Measurements from ENCODE around the gene GYPC.
"Not testable (repeated sequence)": the region's sequence is repeated elsewhere in the genome, so short reads cannot be mapped to it uniquely, and the experiment has no call there.

GYPC gene

GRCh38 chr2:126678269-126679065 is 22.5 kb downstream of the GYPC start:
- Histone ChIP-seq H3K27ac (no peak overlapping the region), H3K36me3 (ENCODE audit: insufficient read depth, low read length) (no peaks in the 10 kb centered on the region), H3K4me3 (no peak overlapping the region), H3K9ac (ENCODE audit: insufficient read length) (no peak overlapping the region), H3K9me3 (ENCODE audit: low read depth, low read length) (no peaks in the 10 kb centered on the region)
- no peak for DNase-seq (ENCODE audit: low read depth, low spot score)
- TF ChIP-seq FOXP2 (optimal IDR thresholded peaks at IDR 0.05; ENCODE audit: control extremely low read depth, extremely low read length, insufficient read depth) (no peak), POLR2AphosphoS5 (IDR thresholded peaks at IDR 0.05; ENCODE audit: borderline replicate concordance, low read depth, low read length) (no peak), EZH2 (IDR thresholded peaks at IDR 0.05) (no peak)

- TF ChIP-seq EZH2 (IDR thresholded peaks at IDR 0.05) (no peak), FOXP2 (optimal IDR thresholded peaks at IDR 0.05; ENCODE audit: control extremely low read depth, extremely low read length, insufficient read depth) (no peak), POLR2AphosphoS5 (IDR thresholded peaks at IDR 0.05; ENCODE audit: borderline replicate concordance, low read depth, low read length) (no peak)
- H3K9me3 ChIP-seq (ENCODE audit: low read depth, low read length), result no peaks in the 10 kb centered on the region
- no peaks in the 10 kb centered on the region for H3K36me3 ChIP-seq (ENCODE audit: insufficient read depth, low read length)
- H3K4me3 ChIP-seq, result no peak overlapping the region
- no peak overlapping the region for H3K9ac ChIP-seq (ENCODE audit: insufficient read length)
- no peak for DNase-seq (ENCODE audit: low read depth, low spot score)
- H3K27ac ChIP-seq, result no peak overlapping the region
Measured at GRCh38 chr2:126679094-126679713, 23.2 kb downstream of the GYPC start.

- H3K27ac ChIP-seq, result no peak overlapping the region
- H3K36me3 ChIP-seq (ENCODE audit: insufficient read depth, low read length), result no peaks in the 10 kb centered on the region
- no peak overlapping the region for H3K4me3 ChIP-seq
- no peaks in the 10 kb centered on the region for H3K9me3 ChIP-seq (ENCODE audit: low read depth, low read length)
- DNase-seq (ENCODE audit: low read depth, low spot score), result no peak
- TF ChIP-seq POLR2AphosphoS5 (IDR thresholded peaks at IDR 0.05; ENCODE audit: borderline replicate concordance, low read depth, low read length) (no peak), EZH2 (IDR thresholded peaks at IDR 0.05) (no peak), FOXP2 (optimal IDR thresholded peaks at IDR 0.05; ENCODE audit: control extremely low read depth, extremely low read length, insufficient read depth) (no peak)
- H3K9ac ChIP-seq (ENCODE audit: insufficient read length), result no peak overlapping the region
Measured at GRCh38 chr2:126681505-126681904, 25.5 kb downstream of the GYPC start.

- no peak for DNase-seq (ENCODE audit: low read depth, low spot score)
- H3K9me3 ChIP-seq (ENCODE audit: low read depth, low read length), result no peaks in the 10 kb centered on the region
- no peak overlapping the region for H3K4me3 ChIP-seq
- TF ChIP-seq POLR2AphosphoS5 (IDR thresholded peaks at IDR 0.05; ENCODE audit: borderline replicate concordance, low read depth, low read length) (no peak), FOXP2 (optimal IDR thresholded peaks at IDR 0.05; ENCODE audit: control extremely low read depth, extremely low read length, insufficient read depth) (no peak), EZH2 (IDR thresholded peaks at IDR 0.05) (no peak)
- no peak overlapping the region for H3K27ac ChIP-seq
- H3K9ac ChIP-seq (ENCODE audit: insufficient read length), result no peak overlapping the region
- no peaks in the 10 kb centered on the region for H3K36me3 ChIP-seq (ENCODE audit: insufficient read depth, low read length)
Measured at GRCh38 chr2:126685629-126686028, 29.7 kb downstream of the GYPC start.

GRCh38 chr2:126686286-126686685 is 30.3 kb downstream of the GYPC start:
- H3K36me3 ChIP-seq (ENCODE audit: insufficient read depth, low read length), result no peaks in the 10 kb centered on the region
- no peak overlapping the region for H3K4me3 ChIP-seq
- DNase-seq (ENCODE audit: low read depth, low spot score), result no peak
- H3K27ac ChIP-seq, result no peak overlapping the region
- no peak overlapping the region for H3K9ac ChIP-seq (ENCODE audit: insufficient read length)
- TF ChIP-seq EZH2 (IDR thresholded peaks at IDR 0.05) (no peak), FOXP2 (optimal IDR thresholded peaks at IDR 0.05; ENCODE audit: control extremely low read depth, extremely low read length, insufficient read depth) (no peak), POLR2AphosphoS5 (IDR thresholded peaks at IDR 0.05; ENCODE audit: borderline replicate concordance, low read depth, low read length) (no peak)
- H3K9me3 ChIP-seq (ENCODE audit: low read depth, low read length), result no peaks in the 10 kb centered on the region

- no peak overlapping the region for H3K4me3 ChIP-seq
- no peaks in the 10 kb centered on the region for H3K9me3 ChIP-seq (ENCODE audit: low read depth, low read length)
- no peaks in the 10 kb centered on the region for H3K36me3 ChIP-seq (ENCODE audit: insufficient read depth, low read length)
- H3K27ac ChIP-seq, result no peak overlapping the region
- TF ChIP-seq EZH2 (IDR thresholded peaks at IDR 0.05) (no peak), POLR2AphosphoS5 (IDR thresholded peaks at IDR 0.05; ENCODE audit: borderline replicate concordance, low read depth, low read length) (no peak), FOXP2 (optimal IDR thresholded peaks at IDR 0.05; ENCODE audit: control extremely low read depth, extremely low read length, insufficient read depth) (no peak)
- no peak overlapping the region for H3K9ac ChIP-seq (ENCODE audit: insufficient read length)
- no peak for DNase-seq (ENCODE audit: low read depth, low spot score)
Measured at GRCh38 chr2:126686841-126687485, 31.0 kb downstream of the GYPC start.

GRCh38 chr2:126687503-126687902 is 31.5 kb downstream of the GYPC start:
- Histone ChIP-seq H3K9ac (ENCODE audit: insufficient read length) (no peak overlapping the region), H3K4me3 (no peak overlapping the region), H3K36me3 (ENCODE audit: insufficient read depth, low read length) (no peaks in the 10 kb centered on the region), H3K9me3 (ENCODE audit: low read depth, low read length) (no peaks in the 10 kb centered on the region), H3K27ac (no peak overlapping the region)
- no peak for TF ChIP-seq FOXP2 (optimal IDR thresholded peaks at IDR 0.05; ENCODE audit: control extremely low read depth, extremely low read length, insufficient read depth)
- no peak for TF ChIP-seq POLR2AphosphoS5 (IDR thresholded peaks at IDR 0.05; ENCODE audit: borderline replicate concordance, low read depth, low read length)
- no peak for TF ChIP-seq EZH2 (IDR thresholded peaks at IDR 0.05)
- no peak for DNase-seq (ENCODE audit: low read depth, low spot score)

GRCh38 chr2:126688594-126688993 is 32.6 kb downstream of the GYPC start:
- H3K4me3 ChIP-seq; H3K9ac ChIP-seq (ENCODE audit: insufficient read length); H3K9me3 ChIP-seq (ENCODE audit: low read depth, low read length); DNase-seq (ENCODE audit: low read depth, low spot score); H3K36me3 ChIP-seq (ENCODE audit: insufficient read depth, low read length); H3K27ac ChIP-seq: not testable (repeated sequence)

- not testable (repeated sequence) for H3K9ac ChIP-seq (ENCODE audit: insufficient read length); H3K27ac ChIP-seq; H3K9me3 ChIP-seq (ENCODE audit: low read depth, low read length); H3K36me3 ChIP-seq (ENCODE audit: insufficient read depth, low read length); DNase-seq (ENCODE audit: low read depth, low spot score); H3K4me3 ChIP-seq
Measured at GRCh38 chr2:126692241-126692640, 36.3 kb downstream of the GYPC start.

- not testable (repeated sequence) for DNase-seq (ENCODE audit: low read depth, low spot score); H3K27ac ChIP-seq; H3K9me3 ChIP-seq (ENCODE audit: low read depth, low read length); H3K4me3 ChIP-seq; H3K9ac ChIP-seq (ENCODE audit: insufficient read length); H3K36me3 ChIP-seq (ENCODE audit: insufficient read depth, low read length)
Measured at GRCh38 chr2:126692934-126693592, 37.1 kb downstream of the GYPC start.
